HG03565 (cell line): ENCODE data around the gene MTMR2.
A peak's percentile ranks its signal among the peaks of the same experiment; 100 is the strongest.
"Not testable (repeated sequence)": the region's sequence is repeated elsewhere in the genome, so short reads cannot be mapped to it uniquely, and the experiment has no call there.

ENCODE experiments used
- ATAC-seq: cut with Tn5 transposase; IDR thresholded peaks from one replicate; pipeline ENCODE4 v1.9.1; 2021; ENCODE audit warnings: mild to moderate bottlenecking, moderate library complexity; ENCODE audit not compliant: unreplicated experiment

Gene MTMR2

GRCh38 chr11:95888439-95888838 lies 35.5 kb downstream of the MTMR2 start:
- no peak for ATAC-seq

GRCh38 chr11:95886462-95886861 lies 37.4 kb downstream of the MTMR2 start:
- no peak for ATAC-seq

- ATAC-seq, result no peak
Measured at GRCh38 chr11:95884802-95885201, 39.1 kb downstream of the MTMR2 start.

GRCh38 chr11:95884376-95884775 lies 39.5 kb downstream of the MTMR2 start:
- ATAC-seq, result no peak

- ATAC-seq, result no peak
Measured at GRCh38 chr11:95883381-95883780, 40.5 kb downstream of the MTMR2 start.

GRCh38 chr11:95877291-95877690 lies 46.6 kb downstream of the MTMR2 start:
- ATAC-seq, result no peak

- ATAC-seq, result not testable (repeated sequence)
Measured at GRCh38 chr11:95870877-95871276, 53.0 kb downstream of the MTMR2 start.

- ATAC-seq, result no peak
Measured at GRCh38 chr11:95867105-95867504, 56.8 kb downstream of the MTMR2 start.

GRCh38 chr11:95863486-95864140 lies 60.3 kb downstream of the MTMR2 start:
- no peak for ATAC-seq

- ATAC-seq, result not testable (repeated sequence)
Measured at GRCh38 chr11:95860024-95860423, 63.9 kb downstream of the MTMR2 start.

GRCh38 chr11:95854362-95854761 lies 69.5 kb downstream of the MTMR2 start:
- not testable (repeated sequence) for ATAC-seq

GRCh38 chr11:95853862-95854261 lies 70.0 kb downstream of the MTMR2 start:
- no peak for ATAC-seq

GRCh38 chr11:95853138-95853537 lies 70.8 kb downstream of the MTMR2 start:
- no peak for ATAC-seq

GRCh38 chr11:95850137-95850536 lies 73.8 kb downstream of the MTMR2 start:
- no peak for ATAC-seq

- peak; percentile 58 for ATAC-seq
Measured at GRCh38 chr11:95849087-95849825, 74.7 kb downstream of the MTMR2 start.

- no peak for ATAC-seq
Measured at GRCh38 chr11:95845167-95845566, 78.7 kb downstream of the MTMR2 start.

GRCh38 chr11:95835768-95836488 lies 88.0 kb downstream of the MTMR2 start:
- peak; percentile 76 for ATAC-seq

GRCh38 chr11:95835351-95835750 lies 88.6 kb downstream of the MTMR2 start:
- ATAC-seq, result no peak

GRCh38 chr11:95833378-95833777 lies 90.5 kb downstream of the MTMR2 start:
- no peak for ATAC-seq

- no peak for ATAC-seq
Measured at GRCh38 chr11:95832763-95833162, 91.1 kb downstream of the MTMR2 start.

- ATAC-seq, result no peak
Measured at GRCh38 chr11:95831198-95831883, 92.6 kb downstream of the MTMR2 start.
